KOPT-K1 (cell line): Measurements from ENCODE around the gene SH3RF3.

Experiments
- H3K27ac ChIP-seq: fragments of 200-600 bp; sonication (generic); 2 replicates; pipeline ENCODE4 v1.5.1; 2016; ENCODE audit warnings: antibody characterized with exemption, mild to moderate bottlenecking, low read depth, low read length; ENCODE audit not compliant: poor library complexity, severe bottlenecking
- H3K36me3 ChIP-seq: fragments of 200-600 bp; sonication (generic); 2 replicates; pipeline ENCODE4 v1.5.1; 2017; ENCODE audit warnings: antibody characterized with exemption, mild to moderate bottlenecking, low read length, moderate library complexity; ENCODE audit not compliant: insufficient read depth
- H3K9me3 ChIP-seq: fragments of 200-600 bp; sonication (generic); 2 replicates; pipeline ENCODE4 v1.5.1; 2017; ENCODE audit warnings: antibody characterized with exemption, low read length, mild to moderate bottlenecking; ENCODE audit not compliant: insufficient read depth, poor library complexity, severe bottlenecking

Gene SH3RF3

DNA sequence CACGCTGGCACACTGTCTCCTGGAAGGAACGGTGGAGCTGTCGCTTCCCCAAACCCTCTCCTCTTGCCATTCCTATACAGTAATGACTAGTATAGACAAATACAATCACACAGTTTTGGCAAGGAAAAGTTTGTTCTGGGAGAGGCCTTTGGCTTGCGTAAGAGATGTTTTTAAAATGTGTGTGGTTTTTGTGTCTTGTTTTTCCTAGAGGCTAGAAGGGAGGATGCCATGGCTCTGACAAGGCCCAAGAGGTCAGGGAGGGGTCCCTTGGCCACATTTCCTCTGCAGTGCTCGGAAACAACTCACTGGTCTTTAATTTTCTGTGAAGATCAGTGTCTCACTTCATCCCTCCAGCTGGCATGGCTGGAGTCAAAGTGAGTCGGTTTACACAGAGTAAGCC is 195.9 kb downstream of the SH3RF3 start:
- no peak overlapping the region for H3K27ac ChIP-seq

DNA sequence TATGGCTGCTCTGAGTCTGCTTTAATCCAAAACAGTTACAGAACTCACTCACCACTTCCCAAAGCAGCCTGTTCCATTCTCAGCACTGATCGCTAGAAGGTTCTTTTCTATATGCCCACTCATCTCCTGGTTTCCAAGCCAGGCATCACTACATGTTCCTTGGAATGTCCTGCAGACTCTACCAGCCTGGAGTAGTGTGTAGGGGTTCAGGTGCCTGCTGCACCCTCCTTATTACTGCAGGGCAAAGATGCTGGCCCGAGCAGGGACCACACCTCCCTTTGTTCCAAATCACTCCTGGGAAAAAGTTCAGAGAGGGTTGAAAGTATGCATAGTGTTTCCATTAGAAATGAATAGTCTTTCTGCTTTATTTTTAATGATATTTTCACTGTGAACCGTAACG is 196.6 kb downstream of the SH3RF3 start:
- Histone ChIP-seq H3K27ac (no peak overlapping the region), H3K36me3 (no peaks in the 10 kb centered on the region), H3K9me3 (no peaks in the 10 kb centered on the region)

More for the DNA sequence above, 195.9 kb downstream of the SH3RF3 start:
- no peaks in the 10 kb centered on the region for H3K36me3 ChIP-seq
- H3K9me3 ChIP-seq: no peaks in the 10 kb centered on the region

DNA sequence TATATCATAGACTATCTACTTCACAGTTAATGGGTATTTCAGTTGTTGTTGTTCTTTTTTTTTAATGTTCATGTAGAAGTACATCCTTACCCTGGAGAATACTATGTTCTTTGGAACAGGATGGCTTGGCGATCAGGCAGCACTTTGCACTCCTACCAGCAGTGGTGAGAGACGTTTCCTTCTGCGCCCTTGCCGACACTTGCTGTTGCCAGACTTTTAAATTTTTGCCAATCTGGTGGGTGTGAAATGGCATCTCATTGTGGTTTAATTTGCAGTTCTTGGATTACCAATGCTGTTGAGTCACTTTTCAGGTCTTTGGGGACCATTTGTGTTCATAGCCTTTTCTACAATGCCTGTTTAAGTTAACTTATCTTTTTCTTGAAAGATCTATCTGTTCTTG is 197.3 kb downstream of the SH3RF3 start:
- Histone ChIP-seq H3K9me3 (no peaks in the 10 kb centered on the region), H3K36me3 (no peaks in the 10 kb centered on the region), H3K27ac (no peak overlapping the region)

DNA sequence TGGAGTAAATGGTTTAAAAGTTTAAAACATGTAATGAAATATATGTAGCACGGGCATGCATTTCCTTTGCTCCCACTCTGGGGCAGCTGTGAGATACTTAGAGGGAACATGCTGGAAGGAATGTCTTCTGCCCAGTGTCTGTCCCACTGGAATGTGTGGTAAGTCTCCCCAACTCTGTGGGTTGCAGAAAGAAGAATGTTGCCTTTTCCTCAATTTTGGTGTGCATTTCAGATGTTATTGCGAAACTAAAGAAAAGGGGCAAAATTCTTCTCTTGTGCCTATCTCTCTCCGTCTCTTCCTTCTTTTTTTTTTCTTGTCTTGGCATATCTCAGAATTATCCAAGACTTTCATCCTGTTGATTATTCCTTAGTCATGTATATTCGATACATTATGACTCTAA is 201.1 kb downstream of the SH3RF3 start:
- H3K9me3 ChIP-seq: no peaks in the 10 kb centered on the region
- no peak overlapping the region for H3K27ac ChIP-seq
- no peaks in the 10 kb centered on the region for H3K36me3 ChIP-seq

DNA sequence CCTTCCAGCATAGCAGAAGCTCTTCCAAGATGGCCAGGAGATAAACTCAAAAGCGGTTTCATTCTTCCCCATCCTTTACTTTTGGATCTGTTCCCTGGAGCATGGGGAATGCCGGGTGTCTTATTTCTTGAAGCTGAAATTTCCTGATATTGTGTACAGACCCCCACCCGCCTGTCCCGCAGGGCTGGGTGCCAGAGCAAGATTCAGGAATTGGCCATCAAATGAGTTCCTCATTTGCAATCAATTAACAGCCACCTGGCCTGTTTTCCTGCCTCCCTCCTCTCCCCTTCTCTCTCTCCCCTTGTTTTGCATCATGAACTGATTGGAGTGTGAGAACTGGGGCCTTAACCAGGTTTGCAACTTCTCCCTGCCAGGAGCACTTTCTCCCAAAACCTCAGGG is 202.1 kb downstream of the SH3RF3 start:
- Histone ChIP-seq H3K9me3 (no peaks in the 10 kb centered on the region), H3K27ac (no peak overlapping the region), H3K36me3 (no peaks in the 10 kb centered on the region)

DNA sequence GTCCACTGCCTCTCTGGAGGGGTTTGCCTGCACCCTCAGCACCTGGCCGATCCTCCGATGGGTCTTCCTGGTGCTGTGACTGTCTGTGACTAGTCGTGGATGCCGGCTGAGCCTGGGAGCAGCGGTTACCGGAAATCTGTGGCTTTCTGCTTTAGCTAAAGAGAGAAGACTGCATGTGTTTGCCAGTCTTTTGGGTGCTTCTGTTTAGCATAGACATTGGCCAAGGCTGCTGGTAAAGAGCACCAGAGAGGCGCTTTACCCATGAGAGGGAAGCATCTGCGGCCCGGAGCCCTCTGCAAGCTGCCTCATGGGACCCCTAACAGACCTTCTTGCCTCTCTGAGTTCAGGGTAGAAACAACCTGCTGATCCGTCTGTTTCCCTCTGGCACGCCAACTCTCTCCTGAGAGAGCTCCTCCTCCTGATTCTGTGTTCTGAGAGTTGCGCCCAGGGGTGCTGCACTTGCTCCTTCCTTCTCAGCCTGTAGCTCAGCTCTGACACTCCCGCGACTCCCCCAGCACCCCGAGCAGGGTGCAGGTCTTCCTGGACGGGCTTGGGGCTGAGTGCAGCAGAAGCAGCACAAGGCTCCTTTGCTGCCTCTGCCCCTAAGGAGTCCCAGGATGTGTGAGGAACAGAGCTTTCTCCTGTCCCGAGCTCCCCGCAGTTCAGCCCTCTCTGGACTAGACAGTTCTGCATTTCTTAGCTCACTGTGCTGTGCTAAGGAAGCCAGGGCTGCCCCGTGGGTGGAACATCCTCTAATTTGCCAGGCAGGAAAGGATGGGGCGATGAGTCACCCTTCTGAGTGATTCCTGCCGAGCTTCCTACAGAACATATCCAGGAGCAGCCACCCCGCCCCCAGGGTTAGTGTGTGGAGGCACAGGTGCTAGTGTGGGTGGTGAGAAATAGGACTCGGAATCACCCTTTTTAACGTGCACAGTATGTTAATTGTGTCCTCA is 203.2 kb downstream of the SH3RF3 start:
- H3K36me3 ChIP-seq: no peaks in the 10 kb centered on the region
- H3K27ac ChIP-seq: peak overlapping the region; percentile 70
- no peaks in the 10 kb centered on the region for H3K9me3 ChIP-seq

DNA sequence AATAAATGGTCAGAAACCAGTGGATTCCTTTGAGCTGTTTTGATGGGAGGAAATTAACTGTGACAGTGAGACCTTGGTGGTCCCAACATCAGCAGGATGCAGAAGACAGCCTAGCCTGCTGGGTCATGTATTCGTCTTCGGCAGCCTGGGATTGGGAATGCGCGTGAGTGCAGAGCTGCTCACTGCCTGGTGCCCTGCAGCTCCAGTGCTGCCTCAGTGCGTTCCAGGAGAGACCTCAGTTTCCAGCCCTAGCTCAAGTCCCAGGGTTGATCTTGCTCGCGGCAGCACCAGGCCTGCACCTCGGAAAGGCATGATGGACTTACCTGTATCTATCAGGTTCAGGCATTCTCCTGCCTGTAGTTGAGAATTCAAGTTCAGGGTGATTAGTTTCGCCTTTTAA is 203.9 kb downstream of the SH3RF3 start:
- Histone ChIP-seq H3K27ac (peak overlapping the region; percentile 70), H3K36me3 (no peaks in the 10 kb centered on the region)

DNA sequence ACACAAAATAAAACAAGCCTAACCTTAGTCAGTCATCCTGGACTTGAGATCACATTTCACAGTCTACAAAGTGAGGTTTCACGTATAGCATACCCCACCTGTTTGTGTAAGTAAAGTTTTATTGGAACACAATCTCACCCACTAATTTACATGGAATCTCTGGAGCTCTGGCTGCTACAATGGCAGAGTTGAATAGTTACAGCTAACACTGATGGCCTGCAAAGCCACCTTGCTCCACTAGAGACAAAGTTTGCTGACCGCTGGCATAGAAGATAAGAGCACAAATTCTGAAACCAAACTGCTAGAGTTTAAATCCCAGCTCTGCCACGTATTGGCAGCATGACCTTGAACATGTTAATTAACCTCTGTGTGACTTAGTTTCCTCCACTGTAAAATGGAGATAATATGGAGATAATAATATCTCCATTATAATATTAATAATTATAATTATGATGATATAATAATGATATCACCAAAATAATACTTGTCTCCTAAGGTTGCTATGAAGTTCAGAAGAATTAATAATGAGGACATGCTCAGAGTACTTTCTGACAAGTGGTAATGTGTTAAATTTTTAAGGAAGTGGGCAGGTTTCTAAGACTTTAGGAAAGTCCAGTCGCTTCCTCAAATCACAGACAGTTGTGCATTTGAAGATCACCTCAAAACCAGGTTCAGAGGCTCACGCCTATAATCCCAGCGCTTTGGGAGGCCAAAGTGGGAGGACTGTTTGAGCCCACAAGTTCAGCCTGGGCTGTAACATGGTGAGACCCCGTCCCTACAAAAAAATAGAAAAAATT is 204.6 kb downstream of the SH3RF3 start:
- H3K27ac ChIP-seq: no peak overlapping the region

More for the DNA sequence above, 203.9 kb downstream of the SH3RF3 start:
- H3K9me3 ChIP-seq: no peaks in the 10 kb centered on the region

DNA sequence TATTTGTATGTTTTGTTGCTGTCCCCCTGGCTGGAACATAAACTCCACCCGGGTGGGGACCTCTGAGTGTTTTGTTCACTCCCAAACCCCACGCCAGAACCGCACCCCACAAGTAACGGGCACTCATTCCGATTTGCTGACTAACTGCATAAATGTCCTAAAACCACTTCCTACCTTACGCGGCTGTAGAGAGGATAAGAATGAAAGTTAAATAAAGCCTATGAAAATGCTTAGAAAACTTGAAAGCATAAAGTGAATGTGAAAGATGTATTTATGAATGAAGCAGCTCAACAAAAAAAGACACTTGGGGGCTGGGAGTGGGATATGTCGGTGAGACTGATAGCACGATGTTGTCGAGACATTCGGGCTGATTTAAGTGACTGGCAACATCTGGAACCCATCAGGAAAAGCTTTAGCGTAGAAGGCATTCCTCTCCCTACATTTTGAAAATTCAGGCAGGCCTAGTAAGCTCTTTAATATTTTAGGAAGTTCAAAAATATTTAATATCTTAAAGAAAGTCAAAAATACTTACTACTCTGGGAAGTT is 206.7 kb downstream of the SH3RF3 start:
- no peaks in the 10 kb centered on the region for H3K9me3 ChIP-seq
- H3K27ac ChIP-seq: peak overlapping the region; percentile 17

More for the DNA sequence above, 204.6 kb downstream of the SH3RF3 start:
- Histone ChIP-seq H3K9me3 (no peaks in the 10 kb centered on the region), H3K36me3 (no peaks in the 10 kb centered on the region)

DNA sequence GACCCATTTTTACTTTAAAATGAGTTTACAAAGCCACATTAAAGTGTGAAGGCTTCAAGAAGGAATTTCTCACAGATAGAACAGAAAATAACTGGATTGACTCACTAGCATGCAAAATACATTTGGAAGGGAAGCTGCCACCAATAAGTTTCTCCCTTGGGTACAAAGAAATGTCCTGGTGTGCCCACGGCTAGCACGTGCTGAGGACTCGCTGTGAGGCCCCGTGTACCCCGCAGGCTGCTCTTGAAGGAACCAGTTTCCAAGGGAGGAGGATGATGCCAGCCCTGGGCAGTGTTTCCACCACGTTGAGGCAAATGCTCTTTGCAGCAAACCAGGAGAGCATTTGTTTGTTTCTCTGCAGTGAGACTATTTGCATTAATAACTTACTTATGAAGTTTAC is 207.3 kb downstream of the SH3RF3 start:
- H3K27ac ChIP-seq: peak overlapping the region; percentile 17
- H3K36me3 ChIP-seq: no peaks in the 10 kb centered on the region
- no peaks in the 10 kb centered on the region for H3K9me3 ChIP-seq

More for the DNA sequence above, 206.7 kb downstream of the SH3RF3 start:
- H3K36me3 ChIP-seq: no peaks in the 10 kb centered on the region

DNA sequence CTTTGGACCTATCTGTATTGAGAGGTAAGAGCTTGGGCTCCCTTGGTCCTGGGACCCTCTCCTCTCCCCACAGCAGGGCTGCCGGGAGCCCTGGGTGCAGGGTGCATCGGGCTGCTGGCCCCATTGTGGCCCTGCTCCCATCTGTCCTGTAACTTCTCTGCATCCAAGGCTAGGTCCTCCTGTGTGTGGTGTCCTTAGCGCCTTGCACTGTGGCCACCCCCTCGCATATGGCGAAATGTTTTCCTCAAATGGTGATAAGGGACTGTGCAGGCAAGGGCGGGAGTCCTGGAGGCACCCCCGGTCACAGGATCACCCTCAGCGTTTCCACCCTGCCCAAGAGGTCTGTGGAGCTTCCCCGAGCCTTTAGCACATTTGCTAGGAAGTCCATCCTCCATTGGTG is 208.2 kb downstream of the SH3RF3 start:
- no peaks in the 10 kb centered on the region for H3K9me3 ChIP-seq

DNA sequence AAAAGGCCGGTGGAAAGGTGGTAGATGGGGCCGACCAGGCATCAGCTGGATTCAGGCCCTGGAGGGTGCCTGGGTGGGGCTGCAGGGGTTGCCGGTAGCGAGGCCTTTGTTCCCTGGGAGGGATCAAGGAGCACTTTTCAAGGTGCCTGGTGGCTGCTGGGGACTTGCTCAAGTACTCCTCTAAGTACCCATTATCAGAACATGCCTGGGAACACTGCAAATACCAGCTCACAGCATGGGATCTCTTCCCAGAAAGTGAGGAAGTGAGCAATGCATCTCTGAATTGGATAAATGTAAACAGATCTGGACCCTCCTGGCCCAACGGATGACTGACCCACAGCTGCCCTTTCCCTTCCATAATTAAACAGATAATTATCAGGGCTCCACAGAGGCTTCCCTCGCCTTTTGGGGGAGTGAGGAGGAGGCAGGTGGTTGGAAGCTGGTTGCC is 210.5 kb downstream of the SH3RF3 start:
- H3K9me3 ChIP-seq: no peaks in the 10 kb centered on the region
- H3K36me3 ChIP-seq: no peaks in the 10 kb centered on the region
- no peak overlapping the region for H3K27ac ChIP-seq

More for the DNA sequence above, 208.2 kb downstream of the SH3RF3 start:
- Histone ChIP-seq H3K36me3 (no peaks in the 10 kb centered on the region), H3K27ac (no peak overlapping the region)

DNA sequence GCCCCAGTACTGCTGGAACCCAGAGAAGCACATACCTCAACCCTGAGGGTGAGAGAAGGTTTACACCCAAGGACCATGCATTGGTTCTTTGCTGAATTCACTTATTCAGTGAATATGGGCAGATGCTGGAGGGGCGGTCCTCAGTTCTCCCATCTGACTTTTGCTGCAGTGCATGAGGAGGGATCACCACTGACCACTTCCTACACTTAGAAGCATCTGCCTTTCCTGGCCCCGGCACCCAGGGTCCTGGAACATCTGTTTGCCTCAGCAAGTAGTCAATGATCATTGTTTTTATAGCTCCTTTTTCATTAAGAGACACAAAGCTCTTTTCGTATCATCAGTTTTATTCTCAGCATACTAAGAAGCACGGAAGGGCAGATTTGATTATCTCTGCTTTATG is 211.4 kb downstream of the SH3RF3 start:
- no peak overlapping the region for H3K27ac ChIP-seq
- no peaks in the 10 kb centered on the region for H3K9me3 ChIP-seq
- no peaks in the 10 kb centered on the region for H3K36me3 ChIP-seq

DNA sequence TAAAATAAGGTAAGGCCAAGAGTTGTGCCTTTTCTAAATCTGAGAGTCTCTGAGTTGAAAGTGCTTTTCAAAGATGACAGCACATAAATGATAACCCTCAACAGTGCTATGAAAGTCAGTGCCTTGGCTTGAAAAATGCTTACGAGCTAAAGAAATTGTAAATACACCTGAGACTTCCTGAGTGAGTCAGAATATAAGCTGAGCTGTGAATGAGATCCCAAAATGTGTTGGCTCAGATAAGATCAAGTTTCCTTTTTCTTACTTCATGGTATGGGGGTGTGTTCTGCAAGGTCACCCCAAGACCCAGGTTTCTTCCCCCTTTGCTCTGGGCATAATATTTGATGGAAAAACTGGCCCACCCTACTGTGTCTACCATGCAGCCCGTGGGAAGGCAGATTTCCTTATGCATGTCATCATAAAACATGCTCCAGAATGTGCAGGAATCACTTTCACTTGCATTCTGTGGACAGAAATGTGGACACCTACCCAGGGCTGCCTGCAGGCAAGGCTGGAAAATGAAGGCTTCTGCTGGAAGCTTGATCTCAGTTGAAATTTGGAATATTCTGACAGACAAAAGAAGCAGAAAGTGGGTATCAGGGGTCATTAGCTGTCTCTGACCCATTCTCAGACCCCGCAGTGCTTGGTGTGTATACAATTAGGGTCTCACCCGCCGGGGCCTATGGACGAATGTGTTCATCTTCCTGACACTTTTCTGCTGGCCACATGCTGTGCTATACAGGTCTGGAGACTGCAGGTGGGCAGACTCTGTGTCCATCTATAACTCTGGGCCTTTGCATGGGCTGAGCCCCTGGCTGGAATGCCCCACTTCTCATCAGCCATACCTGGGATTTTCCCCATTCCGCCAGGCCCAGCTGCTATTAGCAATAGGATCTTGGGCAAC is 212.6 kb downstream of the SH3RF3 start:
- H3K36me3 ChIP-seq: no peaks in the 10 kb centered on the region
- H3K27ac ChIP-seq: no peak overlapping the region

More for the DNA sequence above, 212.6 kb downstream of the SH3RF3 start:
- H3K9me3 ChIP-seq: no peaks in the 10 kb centered on the region
